ENCODE data around the gene CWF19L1.

DNA sequence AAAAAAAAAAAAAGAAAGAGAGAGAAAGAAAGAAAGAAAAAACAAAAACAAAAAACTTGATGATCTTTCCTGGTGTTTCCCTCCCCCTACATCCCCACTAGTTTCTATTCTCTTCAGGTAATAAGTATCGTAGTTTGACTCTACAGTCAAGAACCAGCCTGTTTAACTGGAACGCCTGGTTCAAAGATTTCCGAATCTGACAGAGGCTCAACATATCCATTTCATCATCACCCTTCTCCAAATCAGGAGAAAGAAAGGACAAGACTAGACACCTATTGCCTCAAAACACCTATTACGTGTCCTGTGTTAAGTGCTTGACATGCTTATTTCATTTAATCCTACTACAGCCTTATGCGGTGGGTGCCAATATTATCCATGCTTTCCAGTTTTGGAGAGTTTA lies 39.4 kb upstream of the CWF19L1 start:
- TF ChIP-seq, protein P1, sequence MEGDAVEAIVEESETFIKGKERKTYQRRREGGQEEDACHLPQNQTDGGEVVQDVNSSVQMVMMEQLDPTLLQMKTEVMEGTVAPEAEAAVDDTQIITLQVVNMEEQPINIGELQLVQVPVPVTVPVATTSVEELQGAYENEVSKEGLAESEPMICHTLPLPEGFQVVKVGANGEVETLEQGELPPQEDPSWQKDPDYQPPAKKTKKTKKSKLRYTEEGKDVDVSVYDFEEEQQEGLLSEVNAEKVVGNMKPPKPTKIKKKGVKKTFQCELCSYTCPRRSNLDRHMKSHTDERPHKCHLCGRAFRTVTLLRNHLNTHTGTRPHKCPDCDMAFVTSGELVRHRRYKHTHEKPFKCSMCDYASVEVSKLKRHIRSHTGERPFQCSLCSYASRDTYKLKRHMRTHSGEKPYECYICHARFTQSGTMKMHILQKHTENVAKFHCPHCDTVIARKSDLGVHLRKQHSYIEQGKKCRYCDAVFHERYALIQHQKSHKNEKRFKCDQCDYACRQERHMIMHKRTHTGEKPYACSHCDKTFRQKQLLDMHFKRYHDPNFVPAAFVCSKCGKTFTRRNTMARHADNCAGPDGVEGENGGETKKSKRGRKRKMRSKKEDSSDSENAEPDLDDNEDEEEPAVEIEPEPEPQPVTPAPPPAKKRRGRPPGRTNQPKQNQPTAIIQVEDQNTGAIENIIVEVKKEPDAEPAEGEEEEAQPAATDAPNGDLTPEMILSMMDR (conservative IDR thresholded peaks at IDR 0.05), result no peak
- TF ChIP-seq ZFX (IDR thresholded peaks at IDR 0.05), result no peak
